H9 (cell line): ENCODE measurements around the gene ARID1B. TPM values are rescaled to one million over a fixed set of nuclear protein-coding genes. Genes with fewer than 3 reads are reported as not detected.
A peak's percentile ranks its signal among the peaks of the same experiment; 100 is the strongest.

Experiments
- DNase-seq: peaks from one replicate; pipeline ENCODE4 v3.0.0-alpha.2; 2017
- H2AFZ ChIP-seq: one replicate; pipeline ENCODE4 v1.6.1; 2013; ENCODE audit warnings: mild to moderate bottlenecking, low read length, control low read depth, moderate library complexity
- H2AK5ac ChIP-seq: 2 replicates; pipeline ENCODE4 v1.6.1; 2013; ENCODE audit warnings: low read length, control low read depth, mixed read lengths; ENCODE audit not compliant: insufficient read length
- H2BK120ac ChIP-seq: one replicate; pipeline ENCODE4 v1.6.1; 2013; ENCODE audit warnings: low read depth, mild to moderate bottlenecking, low read length, control low read depth, inconsistent platforms; ENCODE audit not compliant: poor library complexity, severe bottlenecking
- H2BK12ac ChIP-seq: 2 replicates; pipeline ENCODE4 v1.6.1; 2013; ENCODE audit warnings: low read length, control low read depth, mixed read lengths, low read depth; ENCODE audit not compliant: insufficient read length
- H2BK15ac ChIP-seq: 2 replicates; pipeline ENCODE4 v1.6.1; 2013; ENCODE audit warnings: low read depth, low read length, control low read depth
- H2BK20ac ChIP-seq: one replicate; pipeline ENCODE4 v1.6.1; 2013; ENCODE audit warnings: low read depth, mild to moderate bottlenecking, low read length, control low read depth, inconsistent platforms; ENCODE audit not compliant: poor library complexity, severe bottlenecking
- H2BK5ac ChIP-seq: 2 replicates; pipeline ENCODE4 v1.6.1; 2013; ENCODE audit warnings: low read length, control low read depth, mixed read lengths; ENCODE audit not compliant: insufficient read length
- H3K14ac ChIP-seq: 2 replicates; pipeline ENCODE4 v1.6.1; 2013; ENCODE audit warnings: low read length, control low read depth; ENCODE audit not compliant: insufficient read depth
- H3K18ac ChIP-seq: 2 replicates; pipeline ENCODE4 v1.6.1; 2013; ENCODE audit warnings: low read depth, mild to moderate bottlenecking, mixed read lengths, low read length, control low read depth; ENCODE audit not compliant: insufficient read length
- H3K23ac ChIP-seq: 2 replicates; pipeline ENCODE4 v1.6.1; 2013; ENCODE audit warnings: low read length, control low read depth, mixed read lengths, low read depth; ENCODE audit not compliant: insufficient read length
- H3K23me2 ChIP-seq: 2 replicates; pipeline ENCODE4 v1.6.1; 2013; ENCODE audit warnings: low read depth, mild to moderate bottlenecking, mixed read lengths, low read length, control low read depth; ENCODE audit not compliant: insufficient read length, poor library complexity, severe bottlenecking
- H3K27ac ChIP-seq: 2 replicates; pipeline ENCODE4 v1.5.1; 2013; ENCODE audit warnings: low read length, control low read depth, mixed read lengths, low read depth; ENCODE audit not compliant: insufficient read length
- H3K27me3 ChIP-seq: 2 replicates; pipeline ENCODE4 v1.6.1; 2013; ENCODE audit warnings: low read length, control low read depth, inconsistent platforms; ENCODE audit not compliant: insufficient read depth
- H3K4ac ChIP-seq: 2 replicates; pipeline ENCODE4 v1.6.1; 2013; ENCODE audit warnings: low read depth, mild to moderate bottlenecking, control low read depth, inconsistent platforms, low read length, moderate library complexity
- H3K4me1 ChIP-seq: 2 replicates; pipeline ENCODE4 v1.6.1; 2013; ENCODE audit warnings: low read length, control low read depth, inconsistent platforms; ENCODE audit not compliant: insufficient read depth
- H3K4me2 ChIP-seq: 2 replicates; pipeline ENCODE4 v1.6.1; 2013; ENCODE audit warnings: low read length, control low read depth, mixed read lengths; ENCODE audit not compliant: insufficient read length, insufficient read depth
- H3K56ac ChIP-seq: 2 replicates; pipeline ENCODE4 v1.6.1; 2013; ENCODE audit warnings: low read depth, mild to moderate bottlenecking, mixed read lengths, low read length, control low read depth; ENCODE audit not compliant: insufficient read length
- H3K79me1 ChIP-seq: 2 replicates; pipeline ENCODE4 v1.6.1; 2013; ENCODE audit warnings: low read depth, mild to moderate bottlenecking, moderate library complexity, low read length, control low read depth, inconsistent platforms; ENCODE audit not compliant: insufficient read depth, poor library complexity, severe bottlenecking
- H3K79me2 ChIP-seq: 2 replicates; pipeline ENCODE4 v1.6.1; 2013; ENCODE audit warnings: low read length, control low read depth, inconsistent platforms; ENCODE audit not compliant: insufficient read depth
- H3K9ac ChIP-seq: 2 replicates; pipeline ENCODE4 v1.6.1; 2013; ENCODE audit warnings: low read length, control low read depth, mixed read lengths; ENCODE audit not compliant: insufficient read length; ENCODE audit errors: extremely low read depth
- H3K9me3 ChIP-seq: one replicate; pipeline ENCODE4 v1.6.1; 2013; ENCODE audit warnings: low read depth, low read length, inconsistent platforms; ENCODE audit not compliant: control insufficient read depth
- H3T11ph ChIP-seq: one replicate; pipeline ENCODE4 v1.6.1; 2013; ENCODE audit warnings: mild to moderate bottlenecking, low read length, control low read depth, inconsistent platforms
- H4K20me1 ChIP-seq: one replicate; pipeline ENCODE4 v1.6.1; 2013; ENCODE audit not compliant: control insufficient read depth, insufficient read length, insufficient read depth
- H4K5ac ChIP-seq: 2 replicates; pipeline ENCODE4 v1.6.1; 2013; ENCODE audit warnings: low read depth, mild to moderate bottlenecking, mixed read lengths, low read length, control low read depth; ENCODE audit not compliant: insufficient read length
- H4K8ac ChIP-seq: replicated peaks from 2 replicates; pipeline ENCODE4 v1.6.1; 2013; ENCODE audit warnings: low read length, control low read depth, mixed read lengths, low read depth; ENCODE audit not compliant: insufficient read length
- H4K91ac ChIP-seq: 2 replicates; pipeline ENCODE4 v1.6.1; 2013; ENCODE audit warnings: low read depth, mild to moderate bottlenecking, moderate library complexity, mixed read lengths, low read length, control low read depth; ENCODE audit not compliant: insufficient read length
- H3K27ac Mint-ChIP-seq, 3 experiments: 2 replicates in 2 of 3; 3 replicates in 1 of 3; pipeline ENCODE4 v1.8.0; 2020 to 2021; ENCODE audit warnings: mixed read lengths in 3 of 3, mild to moderate bottlenecking in 1 of 3, moderate library complexity in 1 of 3
- H3K27me3 Mint-ChIP-seq: 2 replicates; pipeline ENCODE4 v1.8.0; 2021; ENCODE audit warnings: low read depth, mild to moderate bottlenecking, moderate library complexity, mixed read lengths
- H3K36me3 Mint-ChIP-seq, 3 experiments: 2 replicates in 2 of 3; 3 replicates in 1 of 3; pipeline ENCODE4 v1.8.0; 2020 to 2021; ENCODE audit warnings: low read depth in 3 of 3, mixed read lengths in 3 of 3; ENCODE audit not compliant: insufficient read depth in 1 of 3
- H3K4me1 Mint-ChIP-seq, 2 experiments: 2 replicates each; pipeline ENCODE4 v1.8.0; 2020; ENCODE audit warnings: mixed read lengths in 2 of 2
- H3K4me3 Mint-ChIP-seq, 2 experiments: 2 replicates in 1 of 2; 3 replicates in 1 of 2; pipeline ENCODE4 v1.8.0; 2020 to 2021; ENCODE audit warnings: mild to moderate bottlenecking in 2 of 2, mixed read lengths in 2 of 2, moderate library complexity in 1 of 2
- H3K9me3 Mint-ChIP-seq, 2 experiments: 2 replicates in 1 of 2; 3 replicates in 1 of 2; pipeline ENCODE4 v1.8.0; 2020; ENCODE audit warnings: mild to moderate bottlenecking in 2 of 2, mixed read lengths in 2 of 2, moderate library complexity in 1 of 2
- WGBS: extraction: QIAGEN DNeasy Blood & Tissue Kit; methylation state at CpG from one replicate; pipeline ENCODE4 v1.1.7; 2013; ENCODE audit warnings: missing lambda C conversion rate, low lambda C conversion rate, mixed read lengths; ENCODE audit not compliant: insufficient read length; ENCODE audit errors: extremely low coverage; 5-methylcytosine and 5-hydroxymethylcytosine counted together
- total RNA-seq: library from RNA; stranded (reverse); gene quantifications from 2 replicates; pipeline ENCODE4 v1.2.1, GENCODE V29; 2021
- TF ChIP-seq, protein P1 (sequence below): fragments of 200-600 bp; sonication (generic); conservative IDR thresholded peaks from 3 replicates; pipeline ENCODE4 v1.8.0; 2021; ENCODE audit warnings: antibody characterized with exemption, mild to moderate bottlenecking

Gene ARID1B
- total RNA-seq, 1 experiment from 2014 or later: 88.2 TPM

- H2BK12ac ChIP-seq: no peak overlapping the region
- H3K4me2 ChIP-seq: no peak overlapping the region
- H3K27me3 Mint-ChIP-seq: no peaks in the 10 kb centered on the region
- H2AK5ac ChIP-seq: no peak overlapping the region
- no peaks in the 10 kb centered on the region for H3K36me3 Mint-ChIP-seq
- no CpG with 5 or more reads among the region's 10 CpGs for WGBS
- H3K14ac ChIP-seq: no peak overlapping the region
- no peaks in the 10 kb centered on the region for H3K79me1 ChIP-seq
- H4K5ac ChIP-seq: no peak overlapping the region
- H3K18ac ChIP-seq: no peak overlapping the region
- no peak overlapping the region for H2AFZ ChIP-seq
- no peak overlapping the region for H3T11ph ChIP-seq
- TF ChIP-seq, protein P1, sequence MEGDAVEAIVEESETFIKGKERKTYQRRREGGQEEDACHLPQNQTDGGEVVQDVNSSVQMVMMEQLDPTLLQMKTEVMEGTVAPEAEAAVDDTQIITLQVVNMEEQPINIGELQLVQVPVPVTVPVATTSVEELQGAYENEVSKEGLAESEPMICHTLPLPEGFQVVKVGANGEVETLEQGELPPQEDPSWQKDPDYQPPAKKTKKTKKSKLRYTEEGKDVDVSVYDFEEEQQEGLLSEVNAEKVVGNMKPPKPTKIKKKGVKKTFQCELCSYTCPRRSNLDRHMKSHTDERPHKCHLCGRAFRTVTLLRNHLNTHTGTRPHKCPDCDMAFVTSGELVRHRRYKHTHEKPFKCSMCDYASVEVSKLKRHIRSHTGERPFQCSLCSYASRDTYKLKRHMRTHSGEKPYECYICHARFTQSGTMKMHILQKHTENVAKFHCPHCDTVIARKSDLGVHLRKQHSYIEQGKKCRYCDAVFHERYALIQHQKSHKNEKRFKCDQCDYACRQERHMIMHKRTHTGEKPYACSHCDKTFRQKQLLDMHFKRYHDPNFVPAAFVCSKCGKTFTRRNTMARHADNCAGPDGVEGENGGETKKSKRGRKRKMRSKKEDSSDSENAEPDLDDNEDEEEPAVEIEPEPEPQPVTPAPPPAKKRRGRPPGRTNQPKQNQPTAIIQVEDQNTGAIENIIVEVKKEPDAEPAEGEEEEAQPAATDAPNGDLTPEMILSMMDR: peak; percentile 67
- no peaks in the 10 kb centered on the region for H3K79me2 ChIP-seq
- H3K27me3 ChIP-seq: no peaks in the 10 kb centered on the region
- no peak overlapping the region for H4K8ac ChIP-seq
- H3K9ac ChIP-seq: no peak overlapping the region
- no peak overlapping the region for H3K4me3 Mint-ChIP-seq
- H2BK5ac ChIP-seq: no peak overlapping the region
- no peaks in the 10 kb centered on the region for H4K20me1 ChIP-seq
- 0 out of 2 replicates have a peak, but pooled peaks cover 3% of the 10 kb centered on the region for H3K4me1 ChIP-seq
- H3K27ac Mint-ChIP-seq: 0 out of 7 replicates have a peak overlapping the region, but pooled peaks of 1 of the 3 experiments have one; percentile 7
- no peak overlapping the region for H3K4ac ChIP-seq
- no peak overlapping the region for H2BK15ac ChIP-seq
- no peak overlapping the region for H3K56ac ChIP-seq
- H3K4me1 Mint-ChIP-seq: peaks cover 10 to 11% of the 10 kb centered on the region in 2 experiments
- no peak overlapping the region for H4K91ac ChIP-seq
- H2BK20ac ChIP-seq: no peak overlapping the region
- H3K27ac ChIP-seq: no peak overlapping the region
- H3K23ac ChIP-seq: no peak overlapping the region
- DNase-seq: peak; percentile 73
- no peak overlapping the region for H2BK120ac ChIP-seq
- no peaks in the 10 kb centered on the region for H3K9me3 Mint-ChIP-seq
- no peaks in the 10 kb centered on the region for H3K9me3 ChIP-seq
- H3K23me2 ChIP-seq: no peaks in the 10 kb centered on the region
Observed at GRCh38 chr6:156752666-156753301, 24.4 kb upstream of the ARID1B start.
